ENCODE results near the gene IFT25.
A peak's percentile ranks its signal among the peaks of the same experiment; 100 is the strongest.
"Not testable (repeated sequence)": the region's sequence is repeated elsewhere in the genome, so short reads cannot be mapped to it uniquely, and the experiment has no call there.

IFT25 gene

DNA sequence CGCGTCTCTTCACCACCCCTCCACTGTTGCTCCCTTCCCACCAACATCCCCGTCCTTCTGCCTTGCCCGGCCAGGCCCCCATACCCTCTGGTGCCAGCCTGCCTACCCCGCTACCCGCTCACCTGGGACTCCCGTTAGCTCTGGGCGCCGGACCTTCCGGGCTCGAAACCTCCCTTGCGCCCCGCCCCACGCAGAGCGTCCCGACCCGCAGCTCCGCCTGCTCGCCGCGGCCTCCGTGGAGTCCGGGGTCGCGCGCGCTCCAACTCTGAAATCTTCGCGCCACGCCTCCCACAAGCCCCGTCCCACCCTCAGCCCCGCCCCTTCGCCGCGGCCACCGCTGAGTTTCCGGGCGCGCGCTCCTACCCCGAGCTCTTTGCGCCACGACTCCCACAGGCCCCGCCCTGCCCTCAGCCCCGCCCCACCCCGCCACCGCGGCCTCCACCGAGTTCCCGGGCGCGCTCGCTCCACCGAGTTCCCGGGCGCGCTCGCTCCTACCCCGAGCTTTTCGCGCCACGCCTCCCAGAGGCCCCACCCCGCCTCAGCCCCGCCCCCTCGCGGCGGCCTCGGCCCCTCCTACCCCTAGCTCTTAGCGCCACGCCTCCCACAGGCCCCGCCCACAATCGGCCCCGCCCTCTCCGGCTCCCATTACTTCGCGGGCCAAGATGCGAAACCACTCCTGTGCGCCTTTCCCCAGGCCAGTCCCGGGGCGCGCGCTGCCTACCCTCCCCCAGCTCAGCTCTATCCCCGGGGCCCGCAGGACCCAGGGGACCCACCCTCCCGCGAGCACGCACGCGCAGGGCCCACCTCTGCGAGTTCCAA, at the start of gene IFT25:
IFT25 (minus strand) TSS at position 267 of the 819 bp plus-strand sequence. CDS start 5,617 bp downstream, outside the sequence.
- peak; percentile 80 for DNase-seq

DNA sequence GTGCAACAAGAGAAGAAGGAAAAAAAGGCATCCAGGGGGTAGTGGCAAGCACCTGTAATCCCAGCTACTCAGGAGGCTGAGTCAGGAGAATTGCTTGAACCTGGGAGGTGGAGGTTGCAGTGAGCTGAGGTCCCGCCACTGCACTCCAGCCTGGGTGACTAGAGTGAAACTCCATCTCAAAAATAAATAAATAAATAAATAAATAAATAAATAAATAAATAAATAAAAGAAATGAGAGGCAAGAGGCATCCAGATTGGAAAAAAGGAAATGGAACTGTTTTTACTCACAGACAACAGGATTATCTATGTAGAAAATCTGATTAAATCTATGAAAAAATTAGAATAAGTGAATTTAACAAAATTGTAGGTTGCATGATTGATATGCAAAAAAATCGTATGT, 49.0 kb upstream of the IFT25 start:
- DNase-seq = not testable (repeated sequence)

DNA sequence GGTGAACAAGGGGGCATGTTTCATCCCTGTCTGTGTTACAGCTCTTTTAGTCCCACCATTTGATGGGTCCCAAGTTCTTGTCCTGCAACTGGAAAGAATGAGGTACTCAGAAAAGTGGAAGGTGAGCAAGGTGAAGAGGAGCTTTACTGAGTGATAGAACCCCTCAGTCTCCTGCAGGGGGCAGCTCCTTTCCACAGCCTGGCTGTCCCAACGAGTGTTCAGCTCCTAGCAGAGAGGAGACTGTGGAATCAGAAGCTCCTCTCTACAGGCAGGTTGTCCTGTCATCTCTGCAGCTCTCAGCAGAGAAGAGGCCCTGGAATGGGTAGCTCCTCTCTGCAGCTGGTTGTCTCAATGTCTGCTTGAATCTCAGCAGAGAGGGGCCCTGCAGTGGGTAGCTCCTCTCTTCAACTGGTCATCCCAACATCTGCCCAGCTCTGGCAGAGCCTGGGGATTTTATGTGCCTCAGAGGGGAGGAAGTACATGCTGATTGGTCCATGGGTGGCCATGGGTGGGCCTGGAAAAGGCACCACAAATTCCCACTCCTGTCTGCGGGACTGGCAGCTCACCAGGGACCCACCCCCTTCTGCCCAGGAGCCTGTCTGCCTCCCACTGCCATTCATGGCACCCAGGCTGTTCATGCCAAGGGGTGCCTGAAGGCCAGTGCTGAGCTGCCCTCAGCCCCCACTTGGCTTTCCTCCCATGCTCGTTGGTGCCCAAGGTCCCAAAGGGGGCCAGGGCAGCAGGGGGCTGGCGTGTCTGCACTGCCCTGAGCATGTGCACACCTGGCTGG, 46.8 kb upstream of the IFT25 start:
- no peak for DNase-seq

DNA sequence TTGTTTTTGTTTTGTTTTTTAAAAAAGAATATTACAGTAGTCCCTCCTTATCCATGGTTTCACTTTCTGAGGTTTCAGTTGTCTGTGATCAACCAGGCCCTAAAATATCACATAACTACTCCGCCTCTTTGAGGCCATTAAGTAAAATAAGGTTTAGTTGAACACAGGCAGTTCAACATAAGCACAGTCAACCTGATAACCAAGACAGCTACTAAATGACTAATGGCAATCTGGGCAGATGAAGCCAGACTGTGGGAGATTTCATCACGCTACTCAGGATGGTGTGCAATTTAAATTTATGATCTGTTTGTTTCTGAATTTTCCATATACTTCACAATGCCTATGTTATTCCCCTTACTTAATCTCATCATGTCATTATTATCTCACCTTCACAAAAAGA, 42.4 kb upstream of the IFT25 start:
- DNase-seq = no peak

DNA sequence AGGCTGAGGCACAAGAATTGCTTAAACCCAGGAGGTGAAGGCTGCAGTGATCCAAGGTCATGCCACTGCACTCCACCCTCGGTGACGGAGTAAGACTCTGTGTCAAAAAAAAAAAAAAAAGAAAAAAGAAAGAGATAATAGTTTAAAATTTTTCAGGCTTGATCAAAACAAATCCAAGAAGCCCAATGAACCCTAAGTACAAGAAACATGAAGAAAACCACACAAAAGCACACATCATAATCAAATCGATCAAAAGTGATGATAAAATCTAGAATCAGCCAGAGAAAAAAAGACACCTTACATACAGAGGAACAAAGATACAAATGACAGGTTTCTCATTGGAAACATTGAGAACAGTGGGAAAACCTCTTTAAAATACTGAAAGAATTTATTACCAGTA, 41.0 kb upstream of the IFT25 start:
- no peak for DNase-seq

DNA sequence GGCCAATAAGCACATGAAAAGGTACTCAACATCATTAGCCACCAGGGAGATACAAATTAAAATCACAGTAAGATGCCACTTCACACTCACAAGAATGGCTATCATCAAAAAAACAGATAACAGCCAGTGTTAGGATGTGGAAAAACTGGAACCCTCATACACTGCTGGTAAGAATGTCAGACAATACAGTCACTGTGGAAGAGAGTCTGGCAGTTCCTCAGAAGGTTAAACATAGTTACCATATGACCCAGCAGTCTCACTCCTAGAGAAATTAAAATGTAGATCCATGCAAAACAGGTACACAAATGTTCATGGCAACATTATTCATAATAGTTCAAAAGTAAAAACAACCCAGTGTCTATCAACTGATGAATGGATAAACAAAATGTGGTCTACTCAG, 39.2 kb upstream of the IFT25 start:
- no peak for DNase-seq

DNA sequence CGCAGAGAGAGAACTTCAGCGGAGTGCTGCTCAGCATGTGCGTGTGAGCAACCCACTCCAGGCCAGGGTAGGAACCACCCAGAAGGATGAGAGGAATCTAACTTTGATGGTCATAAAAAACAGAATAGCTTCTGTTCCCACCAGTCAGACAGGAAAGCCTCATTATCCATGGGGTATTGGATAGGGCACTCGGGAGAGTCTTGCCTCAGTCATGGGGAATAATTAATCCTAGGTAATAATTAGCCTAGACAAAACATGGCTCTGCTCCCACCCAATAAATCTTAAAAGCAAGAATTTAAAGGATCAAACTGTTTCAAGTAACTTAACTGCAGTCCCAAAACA, 37.2 kb upstream of the IFT25 start:
- no peak for DNase-seq

DNA sequence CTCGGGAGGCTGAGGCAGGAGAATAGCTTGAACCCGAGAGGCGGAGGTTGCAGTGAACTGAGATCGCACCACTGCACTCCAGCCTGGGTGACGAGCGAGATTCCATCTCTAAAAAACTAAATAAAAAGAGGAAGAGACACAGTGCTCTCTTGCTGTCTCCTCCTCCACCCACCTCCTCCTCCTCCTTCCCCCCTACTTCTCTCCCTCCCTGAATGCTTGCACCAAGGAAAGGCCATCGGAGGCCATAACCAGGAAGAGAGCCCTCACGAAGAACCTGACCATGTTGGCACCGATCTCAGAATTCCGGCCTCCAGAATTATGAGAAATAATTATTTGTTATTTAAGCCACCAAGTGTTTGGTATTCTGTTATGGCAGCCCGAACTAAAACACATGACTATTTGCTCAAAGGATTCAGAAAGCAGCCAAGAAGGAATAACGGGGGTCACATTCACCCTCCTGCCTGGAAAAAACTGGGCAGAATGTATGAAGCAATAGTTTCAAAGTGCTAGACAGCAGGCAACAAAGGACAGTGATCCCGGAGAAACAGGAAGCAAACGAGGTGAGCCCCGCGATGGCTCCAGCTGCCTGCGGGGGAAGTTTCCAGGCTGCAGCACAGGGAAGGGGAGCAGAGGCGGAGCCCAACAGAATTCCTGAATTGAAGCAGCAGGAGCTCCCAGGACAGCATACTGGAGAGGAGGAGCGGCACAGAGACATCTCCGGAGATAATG, 36.7 kb upstream of the IFT25 start:
- no peak for DNase-seq

DNA sequence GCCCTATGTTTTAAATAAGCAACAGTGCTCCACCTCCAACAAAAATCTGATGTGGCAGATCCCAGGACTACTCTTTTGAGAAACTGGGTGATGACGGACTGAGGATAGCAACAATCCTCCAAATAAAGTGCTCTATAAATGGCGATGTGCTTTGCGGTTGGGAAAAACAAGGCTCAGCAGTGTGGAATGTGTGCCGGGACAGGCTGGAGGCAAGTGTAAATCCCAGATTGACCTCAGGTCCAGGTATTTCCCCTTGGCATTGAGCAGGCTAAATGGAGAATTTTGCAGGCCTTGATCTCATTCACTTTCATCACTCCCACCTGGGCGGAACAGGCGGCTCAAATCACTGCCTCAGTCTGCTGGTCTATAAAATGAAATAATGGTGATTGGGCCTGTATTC, 35.7 kb upstream of the IFT25 start:
- DNase-seq = no peak

DNA sequence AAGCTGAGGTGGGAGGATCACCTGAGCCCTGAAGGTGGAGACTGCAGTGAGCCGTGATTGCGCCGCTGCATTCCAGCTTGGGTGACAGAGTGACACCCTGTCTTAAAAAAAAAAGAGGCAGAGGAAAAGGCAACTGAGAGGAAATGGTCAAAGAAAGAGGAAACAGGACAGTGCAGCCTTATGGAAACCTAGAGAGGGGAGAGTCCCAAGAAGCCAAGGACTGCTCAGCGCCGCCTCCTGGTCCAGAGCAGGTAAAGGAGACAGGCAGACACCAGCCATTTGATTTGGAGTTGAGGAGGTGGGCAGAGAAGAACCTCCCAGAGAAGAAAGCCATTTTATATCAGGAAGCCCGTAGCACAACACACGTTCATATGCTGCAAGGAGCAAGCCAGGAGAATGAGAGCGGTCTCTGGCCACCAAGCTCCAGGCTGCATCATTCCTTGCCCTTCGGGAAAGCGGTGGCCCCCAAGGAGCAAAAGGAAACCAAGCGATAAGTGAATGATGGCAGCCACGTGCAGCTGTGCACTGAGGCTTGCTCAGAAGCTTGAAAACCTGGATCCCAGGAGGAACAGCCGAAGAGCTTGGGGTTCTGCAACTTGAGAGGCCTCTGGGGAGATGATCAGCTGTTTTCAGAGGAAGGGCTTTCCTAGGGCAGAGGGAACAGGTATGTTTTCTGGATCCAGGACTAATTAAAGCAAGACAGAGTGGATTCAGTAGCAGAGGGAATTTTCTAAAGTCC, 34.4 kb upstream of the IFT25 start:
- DNase-seq = no peak

DNA sequence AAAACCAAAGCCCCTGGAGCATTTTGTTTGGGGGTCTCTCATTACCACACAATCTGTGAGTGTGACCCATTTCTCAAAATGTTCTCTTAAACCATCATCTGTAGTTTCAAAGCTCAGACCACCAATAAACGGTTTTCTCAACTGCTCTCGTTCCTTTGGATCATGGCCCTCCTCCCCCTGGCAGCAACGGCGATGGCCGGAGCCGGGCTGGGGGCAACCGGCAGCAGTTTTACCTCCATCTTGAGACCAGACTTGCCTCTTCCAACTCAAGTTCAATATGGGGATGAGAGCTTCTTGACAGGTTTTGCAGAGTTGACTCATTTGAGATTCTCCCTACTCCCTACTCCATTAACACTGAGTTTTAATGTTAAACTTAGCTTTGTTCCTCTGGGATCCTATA, 30.4 kb upstream of the IFT25 start:
- DNase-seq = no peak

DNA sequence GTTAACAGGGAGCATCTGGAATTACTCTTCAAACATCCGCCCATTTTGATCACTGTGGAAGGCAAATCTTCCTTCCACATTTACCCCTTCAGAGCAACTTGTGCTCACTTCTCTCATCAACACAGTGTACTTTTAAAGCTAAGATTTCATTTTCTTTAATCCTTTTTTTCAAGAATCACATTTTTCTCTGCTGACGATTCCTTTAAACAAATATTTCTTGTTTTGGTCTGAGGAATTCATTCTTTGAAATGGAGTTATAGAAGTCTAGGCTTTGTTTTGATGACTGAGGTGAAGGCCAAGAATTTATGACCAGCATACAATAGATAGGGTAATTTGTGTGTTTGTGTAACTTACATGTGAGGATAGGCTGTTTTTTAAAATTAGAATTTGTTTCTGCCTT, 26.2 kb upstream of the IFT25 start:
- no peak for DNase-seq

DNA sequence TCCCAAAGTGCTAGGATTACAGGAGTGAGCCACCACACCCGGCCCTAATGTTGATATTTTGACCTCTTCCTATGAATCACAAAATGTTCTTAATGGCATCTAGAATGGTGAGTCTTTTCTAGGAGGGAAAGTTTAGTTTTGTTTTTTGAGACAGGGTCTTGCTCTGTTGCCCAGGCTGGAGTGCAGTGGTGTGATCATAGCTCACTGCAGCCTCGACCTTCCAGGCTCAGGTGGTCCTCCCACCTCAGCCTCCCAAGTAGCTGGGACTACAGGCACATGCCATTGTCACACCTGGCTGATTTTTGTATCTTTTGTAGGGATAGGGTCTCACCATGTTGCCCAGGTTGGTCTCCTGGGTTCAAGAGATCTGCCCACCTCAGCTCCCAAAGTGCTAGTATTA, 23.8 kb upstream of the IFT25 start:
- not testable (repeated sequence) for DNase-seq

DNA sequence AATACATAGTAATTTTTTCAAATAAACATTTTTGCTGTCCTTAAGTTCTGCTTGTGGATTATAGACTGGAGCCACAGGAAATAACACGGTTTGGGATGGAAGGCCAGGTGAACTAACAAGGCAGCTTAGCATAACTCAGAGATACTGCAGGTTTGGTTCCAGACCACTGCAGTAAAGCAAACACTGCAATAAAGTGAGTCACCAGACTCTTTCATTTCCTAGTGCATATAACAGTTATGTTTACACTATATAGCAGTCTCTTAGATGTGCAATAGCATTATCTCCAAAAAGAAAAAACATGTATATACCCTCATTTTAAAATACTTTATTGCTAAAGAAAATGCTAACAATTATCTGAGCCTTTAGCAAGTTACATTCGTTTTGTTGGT, 22.6 kb upstream of the IFT25 start:
- DNase-seq = no peak

DNA sequence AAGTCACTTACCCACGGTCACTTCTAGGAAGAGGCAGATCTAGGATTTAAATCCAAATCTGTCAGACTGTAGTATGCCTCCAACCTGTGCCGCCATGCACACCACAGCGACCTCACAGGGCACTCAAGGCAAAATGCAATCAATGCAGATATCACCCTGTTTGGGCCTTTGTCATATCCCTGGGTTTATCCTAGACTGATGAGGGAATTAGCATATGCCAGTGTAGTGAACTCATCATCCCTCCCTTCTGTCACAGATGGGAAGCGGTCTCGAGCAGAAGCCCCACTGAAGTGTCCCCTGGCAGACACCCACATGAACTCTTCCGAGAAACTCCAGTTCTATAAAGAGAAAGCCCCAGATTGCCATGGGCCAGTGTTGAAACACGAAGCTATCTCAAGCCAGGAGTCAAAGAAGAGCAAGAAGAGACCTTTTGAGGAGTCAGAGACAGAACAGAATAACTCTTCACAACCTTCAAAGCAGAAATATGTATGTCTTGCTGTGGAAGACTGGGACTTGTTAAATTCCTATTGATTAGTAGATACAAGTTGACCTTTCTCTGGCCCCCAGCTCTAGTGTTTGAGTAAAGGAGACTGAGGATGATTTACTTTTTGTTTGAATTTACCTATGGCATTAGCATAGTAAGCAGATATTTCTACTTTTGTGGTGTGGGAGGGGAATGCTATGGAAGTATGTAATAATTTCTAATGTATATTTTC, 22.1 kb upstream of the IFT25 start:
- DNase-seq = no peak

DNA sequence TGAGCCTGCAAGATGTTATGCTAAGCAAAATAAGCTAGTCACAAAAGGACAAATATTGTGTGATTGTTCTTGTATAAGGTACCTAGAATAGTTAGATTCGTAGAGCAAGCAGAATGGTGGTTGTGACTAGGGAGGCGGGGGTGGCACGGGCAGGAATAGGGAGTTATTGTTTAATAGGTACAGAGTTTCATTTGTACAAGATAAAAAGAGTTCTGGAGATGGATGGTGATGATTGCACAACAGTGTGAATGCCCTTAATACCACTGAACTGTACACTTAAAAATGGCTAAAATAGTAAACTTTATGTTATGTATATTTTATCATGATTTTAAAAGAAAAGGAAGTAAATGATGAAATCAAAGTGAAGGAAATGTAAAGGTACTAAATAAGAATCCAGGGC, 21.3 kb upstream of the IFT25 start:
- no peak for DNase-seq

DNA sequence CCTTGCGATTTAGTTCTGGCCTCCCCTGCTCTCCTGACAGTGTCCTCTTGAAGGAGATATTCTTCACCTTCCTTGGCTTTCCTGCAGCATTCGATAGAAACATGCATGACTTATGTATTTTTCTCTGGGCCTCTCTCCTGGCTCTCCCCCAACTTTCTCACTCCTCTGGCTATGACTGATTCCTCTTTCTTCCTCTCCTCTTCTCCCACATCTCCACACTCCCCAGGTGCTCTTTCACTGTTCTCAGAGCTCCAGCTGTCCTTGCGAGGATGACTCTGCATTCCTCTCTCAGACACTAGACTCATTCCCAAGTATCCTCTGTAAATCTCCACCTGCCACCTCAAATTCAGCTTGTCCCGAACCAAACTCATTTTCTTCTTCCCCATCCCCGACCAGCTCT, 18.6 kb upstream of the IFT25 start:
- no peak for DNase-seq

DNA sequence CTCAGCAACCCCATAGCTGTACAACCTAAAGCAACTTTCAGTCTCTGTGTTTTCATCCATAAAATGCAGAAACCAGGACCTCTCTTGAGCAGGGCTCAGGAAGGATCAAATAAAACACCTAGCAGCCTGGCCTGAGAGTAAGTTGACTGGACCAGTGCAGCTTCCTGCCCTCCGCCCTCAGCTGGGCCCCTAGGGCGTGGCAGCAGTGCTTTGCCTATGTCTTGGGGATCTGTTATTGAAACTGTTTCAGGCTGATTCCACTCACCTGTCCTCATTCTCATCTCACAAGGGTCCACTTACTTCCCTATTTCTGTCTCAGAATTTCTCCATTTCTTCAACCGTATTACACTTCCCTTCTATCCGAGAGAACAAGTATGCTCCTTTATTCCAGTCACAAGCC, 18.0 kb upstream of the IFT25 start:
- DNase-seq = no peak

DNA sequence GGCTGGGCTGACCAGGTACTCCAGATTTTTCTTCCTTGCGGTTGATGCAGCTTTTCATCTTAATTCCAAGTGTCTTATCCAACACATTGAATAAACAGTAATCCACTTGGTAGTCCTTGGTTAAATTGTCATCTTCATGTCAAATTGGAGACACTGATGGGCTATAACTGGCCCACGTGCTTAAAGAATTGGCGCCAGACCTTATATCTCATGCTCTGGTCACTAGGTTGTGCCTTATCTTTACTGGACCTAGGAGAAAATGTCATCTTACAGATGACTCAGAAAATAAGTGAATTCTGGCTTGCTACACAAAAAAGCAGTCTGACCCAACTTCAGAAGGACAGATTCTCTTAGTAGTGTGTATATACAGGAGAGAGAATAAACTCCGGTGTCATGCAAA, 16.9 kb upstream of the IFT25 start:
- no peak for DNase-seq

DNA sequence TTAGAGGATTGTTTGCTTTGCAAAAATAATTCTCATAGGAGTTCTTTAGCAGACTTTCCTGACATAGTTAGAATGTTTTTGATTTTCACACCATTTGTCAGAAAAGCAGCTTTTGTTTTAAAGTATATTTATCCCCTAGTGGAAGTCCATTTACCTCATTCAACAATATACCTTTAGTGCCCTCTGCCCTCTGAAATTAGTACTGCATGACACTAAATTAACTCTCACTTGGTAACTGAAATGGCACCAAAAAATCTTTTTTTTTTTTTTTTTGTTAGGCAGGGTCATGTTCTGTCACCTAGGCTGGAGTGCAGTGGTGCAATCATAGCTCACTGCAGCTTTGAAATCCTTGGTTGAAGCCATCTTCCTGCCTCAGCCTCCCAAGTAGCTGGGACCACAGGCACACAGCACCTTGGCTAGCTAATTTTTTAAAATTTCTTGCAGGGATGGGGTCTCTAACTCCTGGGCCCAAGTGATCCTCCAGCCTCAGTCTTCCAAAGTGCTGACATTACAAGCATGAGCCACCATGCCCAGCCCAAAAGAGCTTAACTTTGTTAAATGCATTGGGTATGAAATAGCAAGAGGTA, 14.3 kb upstream of the IFT25 start:
- no peak for DNase-seq

DNA sequence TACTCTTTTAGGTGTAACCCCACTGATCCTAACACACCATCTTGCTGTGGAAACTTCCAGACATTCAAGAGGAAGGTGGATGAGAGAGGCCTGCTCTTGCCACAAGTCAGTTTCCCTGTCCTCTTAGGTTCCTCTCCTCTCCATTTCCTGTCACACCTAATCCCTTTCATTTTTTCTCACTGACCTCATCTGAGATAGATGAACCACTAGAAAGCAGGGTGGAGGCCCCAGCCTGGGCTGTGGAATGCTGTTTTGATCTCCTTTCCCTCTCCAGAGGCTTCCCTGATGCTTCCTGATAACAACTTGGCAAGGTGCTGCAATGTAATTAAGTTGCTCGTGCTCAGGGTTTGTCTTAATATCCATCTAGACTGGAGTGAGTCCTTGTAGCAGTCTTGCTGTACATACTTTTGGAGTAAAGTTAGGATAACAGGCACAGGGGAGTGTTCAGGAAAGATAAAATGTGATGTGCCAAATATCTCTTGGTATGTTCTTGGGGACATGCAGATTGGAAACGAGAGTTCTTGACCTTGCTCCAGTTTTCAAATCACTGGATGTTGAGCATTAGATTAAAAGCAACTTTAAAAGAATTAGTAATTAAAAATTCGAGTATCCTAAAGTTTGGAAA, 11.8 kb upstream of the IFT25 start:
- peak; percentile 24 for DNase-seq

Measured in NCI-H1417 treated with DMSO at 0.1 percent for 48 hours (cell line).